ENCODE data around the gene GFRA4.
"Not testable (repeated sequence)": the region's sequence is repeated elsewhere in the genome, so short reads cannot be mapped to it uniquely, and the experiment has no call there.

Gene GFRA4

GRCh38 chr20:3615171-3615840, 47.9 kb downstream of the GFRA4 start:
- H3K27ac Mint-ChIP-seq, DNase-seq, H3K36me3 Mint-ChIP-seq, H3K27me3 Mint-ChIP-seq, H3K4me1 Mint-ChIP-seq, H3K9me3 Mint-ChIP-seq, H3K4me3 Mint-ChIP-seq: not testable (repeated sequence)
- CTCF ChIA-PET: interaction anchor here (1.1 kb wide), 1 partner anchor 44 kb away, joined by 3 read pairs; no protein-coding TSS in a partner anchor

GRCh38 chr20:3614466-3614865, 48.7 kb downstream of the GFRA4 start:
- DNase-seq: no peak
- CTCF ChIA-PET: interaction anchor here (1.1 kb wide), 1 partner anchor 45 kb away, joined by 3 read pairs; no protein-coding TSS in a partner anchor
- H3K27me3 Mint-ChIP-seq: no peaks in the 10 kb centered on the region
- no peak overlapping the region for H3K27ac Mint-ChIP-seq
- no peaks in the 10 kb centered on the region for H3K4me1 Mint-ChIP-seq
- no peaks in the 10 kb centered on the region for H3K9me3 Mint-ChIP-seq
- H3K4me3 Mint-ChIP-seq: no peak overlapping the region
- peaks cover 1% of the 10 kb centered on the region for H3K36me3 Mint-ChIP-seq

DNA sequence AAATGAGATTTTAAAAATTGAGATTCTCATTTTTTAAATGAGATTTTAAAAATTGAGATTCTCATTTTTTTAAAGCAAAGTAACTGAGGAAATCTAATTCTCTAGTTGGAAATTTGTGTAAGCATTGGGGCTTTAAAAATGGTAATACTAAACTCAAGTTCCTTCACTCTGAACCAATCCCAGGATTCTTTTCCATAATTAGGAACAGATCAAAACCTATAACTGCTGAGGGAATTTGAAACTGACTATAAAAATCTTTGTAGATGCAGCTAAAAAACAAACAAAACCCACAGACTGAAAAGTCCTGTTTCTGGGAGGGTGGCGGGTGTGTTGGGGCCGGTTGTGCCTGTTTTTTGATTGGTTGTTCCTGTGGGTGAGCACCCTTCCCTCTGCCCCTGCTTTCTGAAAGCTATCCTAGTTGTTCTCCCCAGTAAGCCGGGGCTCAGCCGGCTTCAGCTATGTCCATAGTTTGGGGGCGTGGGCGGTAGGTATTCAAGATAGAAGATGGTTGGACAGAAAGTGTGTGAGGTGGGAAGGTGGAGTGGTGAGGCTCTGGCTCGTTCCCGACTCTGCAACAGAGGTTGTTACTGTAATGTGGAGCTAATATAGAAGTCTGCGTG, 49.3 kb downstream of the GFRA4 start:
- Mint-ChIP-seq H3K4me3 (no peak overlapping the region), H3K27ac (no peak overlapping the region), H3K9me3 (no peaks in the 10 kb centered on the region), H3K36me3 (peaks cover 1% of the 10 kb centered on the region), H3K4me1 (no peaks in the 10 kb centered on the region), H3K27me3 (no peaks in the 10 kb centered on the region)
- CTCF ChIA-PET: interaction anchor here (1.1 kb wide), 1 partner anchor 46 kb away, joined by 3 read pairs; no protein-coding TSS in a partner anchor
- no peak for DNase-seq

DNA sequence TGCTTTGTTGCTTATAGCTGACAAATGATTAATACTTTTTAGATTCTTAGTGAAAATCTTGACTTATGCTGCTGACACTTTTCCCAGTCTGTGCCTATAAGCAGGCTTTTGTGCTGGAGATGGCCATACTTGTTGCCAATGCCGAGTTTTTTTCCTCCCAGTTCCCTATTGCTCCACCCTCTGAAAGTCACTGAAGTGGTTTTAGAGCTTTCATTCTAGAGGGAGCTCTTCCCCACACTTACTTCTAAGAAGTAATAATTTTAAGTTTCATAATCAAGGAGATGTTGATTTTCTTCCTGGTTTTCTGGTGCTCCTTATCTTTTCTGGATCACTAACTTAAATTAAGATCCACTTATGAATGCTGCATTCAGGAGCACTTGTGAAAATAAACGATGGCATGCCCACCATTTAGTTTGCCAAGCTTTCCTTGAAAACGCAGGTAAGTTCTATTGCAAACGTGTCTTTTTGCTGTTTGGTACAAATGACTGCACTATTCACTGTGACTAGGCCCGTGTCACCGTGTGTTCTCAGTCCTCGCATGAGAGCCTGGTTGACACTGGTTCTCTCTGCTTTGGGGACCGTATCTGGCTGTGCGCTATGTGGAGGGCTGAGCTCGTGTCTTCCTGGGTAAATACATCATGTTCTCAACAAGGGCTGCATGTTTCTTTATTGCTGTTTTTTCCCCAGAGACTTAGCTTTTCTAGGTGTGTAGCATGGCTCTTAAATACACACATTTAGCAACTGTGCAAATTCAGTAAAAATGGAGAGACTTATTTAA, 50.2 kb downstream of the GFRA4 start:
- no peaks in the 10 kb centered on the region for H3K9me3 Mint-ChIP-seq
- no peaks in the 10 kb centered on the region for H3K4me1 Mint-ChIP-seq
- H3K27me3 Mint-ChIP-seq: no peaks in the 10 kb centered on the region
- CTCF ChIA-PET: interaction anchor here (1.1 to 1.2 kb wide), 2 partner anchors 35 to 95 kb away, joined by 3 read pairs; no protein-coding TSS in a partner anchor
- H3K36me3 Mint-ChIP-seq: peaks cover 1% of the 10 kb centered on the region
- DNase-seq: no peak
- no peak overlapping the region for H3K27ac Mint-ChIP-seq
- H3K4me3 Mint-ChIP-seq: no peak overlapping the region

DNA sequence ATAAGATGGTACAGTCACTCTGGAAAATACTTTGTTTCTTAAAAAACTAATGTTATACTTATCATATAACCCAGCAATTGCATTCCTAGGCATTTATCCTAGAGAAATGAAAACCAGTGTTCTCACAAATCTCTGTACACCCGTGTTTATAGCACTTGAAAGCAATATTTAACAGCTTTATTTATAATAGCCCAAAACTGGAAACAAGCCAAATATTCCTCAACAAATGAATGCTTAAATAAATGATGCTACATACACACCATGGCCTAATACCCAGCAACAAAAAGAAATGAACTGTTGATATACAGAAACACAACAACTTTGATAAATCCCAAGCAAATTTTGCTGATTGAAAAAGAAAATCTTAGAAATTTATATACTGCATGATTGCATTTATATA, 51.3 kb downstream of the GFRA4 start:
- CTCF ChIA-PET: interaction anchor here (1.1 to 1.2 kb wide), 2 partner anchors 36 to 96 kb away, joined by 3 read pairs; no protein-coding TSS in a partner anchor
- Mint-ChIP-seq H3K4me3 (no peak overlapping the region), H3K9me3 (no peaks in the 10 kb centered on the region), H3K4me1 (no peaks in the 10 kb centered on the region), H3K36me3 (peaks cover 3% of the 10 kb centered on the region), H3K27ac (no peak overlapping the region), H3K27me3 (no peaks in the 10 kb centered on the region)
- DNase-seq: no peak

Data from activated naive CD4-positive, alpha-beta T cell treated with anti-CD3 and anti-CD28 coated beads, Interleukin-2, amount 10 ng/mL, durations not matched to agents 7 days and 5 days (primary cell).